HepG2 (cell line): ENCODE data around the gene ARHGAP11B. TPM values are rescaled to one million over a fixed set of nuclear protein-coding genes. Genes with fewer than 3 reads are reported as not detected.
"Not testable (repeated sequence)": the region's sequence is repeated elsewhere in the genome, so short reads cannot be mapped to it uniquely, and the experiment has no call there.

Experiments used
- ATAC-seq: fragments of 200-7000 bp; cut with Tn5 transposase; 3 replicates; pipeline ENCODE4 v1.9.1; 2020; ENCODE audit warnings: mild to moderate bottlenecking, moderate library complexity
- BruUV-seq: library from RNA; stranded (reverse); fragments of 400-500 nt; replicated peaks from 2 replicates; lab custom pipeline; 2021; lab: Mats Ljungman, UMichigan
- CTCF ChIA-PET: fragments of 300-600 bp; formaldehyde crosslinking; extraction: SDS; loops from one replicate; lab custom pipeline; 2021; ENCODE audit warnings: low total read pairs, inconsistent platforms, low intra/inter-chr PET ratio; lab: Yijun Ruan, JAX
- POLR2A ChIA-PET: fragments of 350-600 bp; sonication (Branson Sonifier 250); formaldehyde crosslinking; loops from one replicate; lab custom pipeline; 2020; ENCODE audit warnings: antibody characterized with exemption, inconsistent platforms; lab: Yijun Ruan, JAX
- DNase-seq: peaks from one replicate; pipeline ENCODE4 v3.0.0-alpha.2; 2015; ENCODE audit warnings: low spot score
- FAIRE-seq: peaks from 3 replicates; lab custom pipeline; 2011; peaks lifted over from hg19 to GRCh38; lab: Jason Lieb, UNC
- H2AFZ ChIP-seq: one replicate; pipeline ENCODE4 v1.6.1; 2011; ENCODE audit warnings: low read length, inconsistent platforms
- H3K27ac ChIP-seq: fragments of 300-600 bp; 3 replicates; pipeline ENCODE4 v1.8.0; 2011; ENCODE audit warnings: mixed run types, mild to moderate bottlenecking, mixed read lengths, low read length, inconsistent platforms; ENCODE audit not compliant: insufficient read depth; ENCODE audit errors: extremely low read length
- H3K27me3 ChIP-seq, 2 experiments: fragments of 200-600 bp in 1 of 2; 2 replicates in 1 of 2; 3 replicates in 1 of 2; pipeline versions ENCODE4 v1.6.0 to v1.8.0; 2011; ENCODE audit warnings: low read length in 2 of 2, mild to moderate bottlenecking in 2 of 2, moderate library complexity in 2 of 2, inconsistent platforms in 1 of 2; ENCODE audit not compliant: insufficient read depth in 2 of 2, control insufficient read depth in 1 of 2
- H3K36me3 ChIP-seq, 2 experiments: fragments of 200-600 bp in 1 of 2; replicated peaks in 1 of 2; 2 replicates in 1 of 2; 3 replicates in 1 of 2; pipeline versions ENCODE4 v1.5.1 to v1.8.0; 2011; ENCODE audit warnings: low read length in 2 of 2, inconsistent platforms in 1 of 2; ENCODE audit not compliant: insufficient read depth in 2 of 2, control insufficient read depth in 1 of 2
- H3K4me1 ChIP-seq: 2 replicates; pipeline ENCODE4 v1.5.1; 2012; ENCODE audit warnings: low read length, inconsistent platforms; ENCODE audit not compliant: insufficient read depth
- H3K4me2 ChIP-seq: 2 replicates; pipeline ENCODE4 v1.6.0; 2011; ENCODE audit warnings: low read depth, low read length, inconsistent platforms
- H3K4me3 ChIP-seq, 3 experiments: fragments of 200-600 bp in 1 of 3; sonication (generic), shearing (Covaris generic) in 1 of 3; replicated peaks in 1 of 3; 2 replicates each; pipeline ENCODE4 v1.5.1; 2011 to 2016; ENCODE audit warnings: low read length in 3 of 3, inconsistent platforms in 2 of 3, low read depth in 2 of 3, mild to moderate bottlenecking in 2 of 3, control low read depth in 1 of 3, mixed read lengths in 1 of 3; ENCODE audit not compliant: insufficient read depth in 1 of 3
- H3K79me2 ChIP-seq: one replicate; pipeline ENCODE4 v1.6.1; 2011; ENCODE audit warnings: low read length, inconsistent platforms; ENCODE audit not compliant: insufficient read depth
- H3K9ac ChIP-seq: 2 replicates; pipeline ENCODE4 v1.6.0; 2011; ENCODE audit warnings: mild to moderate bottlenecking, low read depth, low read length, inconsistent platforms; ENCODE audit not compliant: insufficient read depth
- H3K9me3 ChIP-seq: 2 replicates; pipeline ENCODE4 v1.5.1; 2012; ENCODE audit warnings: mild to moderate bottlenecking, low read length
- H4K20me1 ChIP-seq: 2 replicates; pipeline ENCODE4 v1.6.0; 2011; ENCODE audit warnings: inconsistent platforms, mild to moderate bottlenecking, low read length, moderate library complexity; ENCODE audit not compliant: insufficient read depth
- WGBS: methylation state at CpG from one replicate; pipeline ENCODE4 v1.1.6; 2017; ENCODE audit warnings: low lambda C conversion rate; 5-methylcytosine and 5-hydroxymethylcytosine counted together
- in situ Hi-C: cut with HindIII; loops from 2 replicates; pipeline ENCODE4 v1.10.0; 2017; ENCODE audit warnings: low pct_unique_long_range_greater_than_20kb; ENCODE audit not compliant: extremely low pct_ligation_motif_present
- intact Hi-C: fragments of 100-400 bp; cut with micrococcal nuclease; formaldehyde crosslinking; loops from one replicate; pipeline ENCODE4 v1.10.0; 2022; ENCODE audit not compliant: unreplicated experiment
- polyA plus RNA-seq, 8 experiments: library from polyadenylated mRNA; depleted of rRNA in 3 of 8; stranded (reverse) in 7 of 8; unstranded in 1 of 8; fragments of >200 nt; fragmentation: Illumina TruSeq in 4 of 8; extraction: Trizol in 4 of 8; gene quantifications; 2 replicates each; pipeline versions ENCODE4 v1.2.1 to v1.2.3, GENCODE V29; 2011 to 2016; ENCODE audit warnings: low read depth in 4 of 8, missing spikeins in 1 of 8, mixed read lengths in 1 of 8; ENCODE audit not compliant: insufficient read depth in 1 of 8
- small RNA-seq, 3 experiments: library from RNA; depleted of rRNA; stranded (forward); fragments of <200 nt; gene quantifications; one replicate each; pipeline ENCODE3, GENCODE V24; 2012; ENCODE audit warnings: low read depth in 2 of 3, low replicate concordance in 1 of 3; ENCODE audit not compliant: insufficient read length in 3 of 3, insufficient read depth in 2 of 3
- total RNA-seq, 5 experiments: library from RNA; depleted of rRNA; stranded (reverse); fragments of >200 nt; fragmentation: Illumina TruSeq; extraction: Trizol; gene quantifications; 2 replicates each; pipeline ENCODE4 v1.2.3, GENCODE V29; 2016; ENCODE audit warnings: low read depth in 1 of 5

The ARHGAP11B gene

GRCh38 chr15:30680997-30681396 is 55.1 kb downstream of the ARHGAP11B start:
- BruUV-seq, H3K4me3 ChIP-seq, CTCF ChIA-PET, H3K9ac ChIP-seq, intact Hi-C loops, H3K4me2 ChIP-seq, POLR2A ChIA-PET, H4K20me1 ChIP-seq, H2AFZ ChIP-seq, H3K27me3 ChIP-seq, ATAC-seq, H3K79me2 ChIP-seq, H3K27ac ChIP-seq, DNase-seq, H3K9me3 ChIP-seq, H3K36me3 ChIP-seq, H3K4me1 ChIP-seq, in situ Hi-C loops, FAIRE-seq: not testable (repeated sequence)
- 96% methylated on average over 2 of the region's 3 CpGs for WGBS

GRCh38 chr15:30685709-30686285 is 59.9 kb downstream of the ARHGAP11B start:
- CTCF ChIA-PET, H3K4me1 ChIP-seq, H3K27ac ChIP-seq, H3K4me2 ChIP-seq, H4K20me1 ChIP-seq, H3K27me3 ChIP-seq, H3K4me3 ChIP-seq, H3K9me3 ChIP-seq, in situ Hi-C loops, DNase-seq, H3K36me3 ChIP-seq, H3K79me2 ChIP-seq, H3K9ac ChIP-seq, BruUV-seq, intact Hi-C loops, POLR2A ChIA-PET, ATAC-seq, H2AFZ ChIP-seq: not testable (repeated sequence)
- WGBS = 94% methylated on average over 6 of the region's 6 CpGs
- peak; percentile 28 for FAIRE-seq

GRCh38 chr15:30686651-30687050 is 60.7 kb downstream of the ARHGAP11B start:
- intact Hi-C loops, H3K4me1 ChIP-seq, DNase-seq, FAIRE-seq, POLR2A ChIA-PET, in situ Hi-C loops, H3K4me2 ChIP-seq, H4K20me1 ChIP-seq, H3K27me3 ChIP-seq, H3K79me2 ChIP-seq, H3K27ac ChIP-seq, H3K9ac ChIP-seq, H3K36me3 ChIP-seq, BruUV-seq, ATAC-seq, H2AFZ ChIP-seq, H3K9me3 ChIP-seq, CTCF ChIA-PET, H3K4me3 ChIP-seq: not testable (repeated sequence)
- WGBS = 86% methylated on average over 2 of the region's 2 CpGs

Small RNA genes within 50 kb of the gene (small RNA-seq; reads per million reads assigned to genes)
- gene RF00019 (0 reads per million in 3 experiments), gene RF00096 (0.98 to 5.5 (median 1.9) reads per million in 3 experiments), gene RN7SL628P (0 reads per million in 3 experiments)

Other genes starting within 250 kb of the ARHGAP11B start
- gene CHRFAM7A, start 232.6 kb upstream of the ARHGAP11B start, total RNA-seq (2016; rRNA removed; fragmentation: Illumina TruSeq; extraction: Trizol) = 1.1 and 1.2 TPM in 2 replicates
- gene CHRFAM7A, start 232.6 kb upstream of the ARHGAP11B start, polyA plus RNA-seq (2011; rRNA removed) = 1.7 and 2.7 TPM in 2 replicates
- 0.09 TPM in 1 of 2 replicates, not detected in the other for gene GOLGA8R, start 211.9 kb upstream of the ARHGAP11B start, total RNA-seq (2016; rRNA removed; fragmentation: Illumina TruSeq; extraction: Trizol)
- gene GOLGA8R, start 211.9 kb upstream of the ARHGAP11B start, polyA plus RNA-seq (2011; rRNA removed) = 0.08 and 0.12 TPM in 2 replicates
- not detected in 2 replicates for gene GOLGA8Q, start 74.1 kb upstream of the ARHGAP11B start, total RNA-seq (2016; rRNA removed; fragmentation: Illumina TruSeq; extraction: Trizol)
- gene GOLGA8Q, start 74.1 kb upstream of the ARHGAP11B start, polyA plus RNA-seq (2011; rRNA removed) = 0.09 and 0.22 TPM in 2 replicates
- gene GOLGA8H, start 22.1 kb upstream of the ARHGAP11B start, total RNA-seq (2016; rRNA removed; fragmentation: Illumina TruSeq; extraction: Trizol) = 0.21 and 0.49 TPM in 2 replicates
- 0.16 and 0.24 TPM in 2 replicates for gene GOLGA8H, start 22.1 kb upstream of the ARHGAP11B start, polyA plus RNA-seq (2011; rRNA removed)